Raji (cell line): ENCODE results near the gene ACSF2.
A peak's percentile ranks its signal among the peaks of the same experiment; 100 is the strongest.

Experiments used
- POLR2A ChIP-seq: IDR thresholded peaks from 2 replicates; pipeline ENCODE4 v1.6.1; 2011; ENCODE audit warnings: low read depth, low read length, control low read depth; ENCODE audit not compliant: insufficient read depth

The ACSF2 gene

GRCh38 chr17:50426814-50427787 lies 1.1 kb downstream of the ACSF2 start:
- TF ChIP-seq POLR2A, result peak; percentile 56; the same call in 1 of the 2 replicates

- no peak for TF ChIP-seq POLR2A
Observed at GRCh38 chr17:50428831-50429424, 2.9 kb downstream of the ACSF2 start.

GRCh38 chr17:50429793-50430192 lies 3.8 kb downstream of the ACSF2 start:
- no peak for TF ChIP-seq POLR2A

GRCh38 chr17:50430821-50431618 lies 5.0 kb downstream of the ACSF2 start:
- no peak for TF ChIP-seq POLR2A

GRCh38 chr17:50432125-50432762 lies 6.2 kb downstream of the ACSF2 start:
- no peak for TF ChIP-seq POLR2A

GRCh38 chr17:50437409-50437808 lies 11.4 kb downstream of the ACSF2 start:
- TF ChIP-seq POLR2A, result no peak

- TF ChIP-seq POLR2A, result no peak
Observed at GRCh38 chr17:50439008-50439407, 13.0 kb downstream of the ACSF2 start.

- no peak for TF ChIP-seq POLR2A
Observed at GRCh38 chr17:50440172-50440837, 14.3 kb downstream of the ACSF2 start.

GRCh38 chr17:50440838-50441829 lies 15.1 kb downstream of the ACSF2 start:
- TF ChIP-seq POLR2A, result no peak

GRCh38 chr17:50443505-50443974 lies 17.5 kb downstream of the ACSF2 start:
- no peak for TF ChIP-seq POLR2A

- TF ChIP-seq POLR2A, result no peak
Observed at GRCh38 chr17:50444841-50445715, 19.1 kb downstream of the ACSF2 start.

- no peak for TF ChIP-seq POLR2A
Observed at GRCh38 chr17:50445730-50446325, 19.8 kb downstream of the ACSF2 start.
